H1 (cell line): Measurements from ENCODE around the gene AATK. TPM values are rescaled to one million over a fixed set of nuclear protein-coding genes. Genes with fewer than 3 reads are reported as not detected.

ENCODE experiments used
- BACH1 ChIP-seq: IDR thresholded peaks from 2 replicates; pipeline ENCODE4 v1.6.1; 2012; ENCODE audit warnings: low read length, improper control_type of control experiment
- CHD1 ChIP-seq: IDR thresholded peaks from 2 replicates; pipeline ENCODE4 v1.6.1; 2012; ENCODE audit warnings: low read depth, low read length, improper control_type of control experiment
- CHD2 ChIP-seq: IDR thresholded peaks from 2 replicates; pipeline ENCODE4 v1.6.1; 2012; ENCODE audit warnings: low read length, improper control_type of control experiment
- GTF2F1 ChIP-seq: IDR thresholded peaks from 2 replicates; pipeline ENCODE4 v1.6.1; 2012; ENCODE audit warnings: low read depth, low read length, improper control_type of control experiment, borderline replicate concordance
- RAD21 ChIP-seq, 2 experiments: IDR thresholded peaks in 1 of 2; conservative IDR thresholded peaks in 1 of 2; 2 replicates each; pipeline ENCODE4 v1.6.1; 2011; ENCODE audit warnings: low read depth in 2 of 2, low read length in 2 of 2, improper control_type of control experiment in 1 of 2, inconsistent platforms in 1 of 2, mild to moderate bottlenecking in 1 of 2, moderate library complexity in 1 of 2
- RBBP5 ChIP-seq: IDR thresholded peaks from 2 replicates; pipeline ENCODE4 v1.7.1; 2012; ENCODE audit warnings: low read depth, mild to moderate bottlenecking, inconsistent platforms, low read length, moderate library complexity, borderline replicate concordance
- RFX5 ChIP-seq: IDR thresholded peaks from 2 replicates; pipeline ENCODE4 v1.6.1; 2011; ENCODE audit warnings: low read depth, low read length, improper control_type of control experiment, borderline replicate concordance
- SIX5 ChIP-seq: IDR thresholded peaks from 2 replicates; pipeline ENCODE4 v1.6.1; 2011; ENCODE audit warnings: mild to moderate bottlenecking, low read depth, low read length
- polyA plus RNA-seq, 7 experiments: library from polyadenylated mRNA; depleted of rRNA in 3 of 7; stranded (reverse) in 5 of 7; unstranded in 2 of 7; fragments of >200 nt in 5 of 7; fragments of 200-250 nt in 2 of 7; gene quantifications; 1 replicate in 5 of 7; 2 replicates in 1 of 7; 4 replicates in 1 of 7; pipeline versions ENCODE4 v1.2.1 to v1.2.3, GENCODE V29; 2011 to 2013; ENCODE audit warnings: missing spikeins in 2 of 7, mixed read lengths in 2 of 7
- total RNA-seq: library from RNA; stranded (reverse); fragmentation: NEBNext Ultra II Directional; extraction: Animal tissue kit (Norgen Biotek cat#: 25700); gene quantifications from 2 replicates; pipeline ENCODE4 v1.2.1, GENCODE V29; 2021

AATK gene
- total and polyA plus RNA-seq, 2 of the 8 experiments (the other 6 are each of a cell fraction or from before 2014, with no cell fraction given): 1.7 to 3.5 TPM

GRCh38 chr17:81161972-81162371 is 4.0 kb downstream of the AATK start (continued):
- no peak for TF ChIP-seq BACH1
- TF ChIP-seq RBBP5: no peak
- TF ChIP-seq RAD21 (IDR thresholded peaks at IDR 0.05 in 1 of 2, conservative IDR thresholded peaks at IDR 0.05 in 1 of 2; ENCODE audit: low read depth in 2 of 2, low read length in 2 of 2): no peak
- no peak for TF ChIP-seq RFX5
- no peak for TF ChIP-seq SIX5
- TF ChIP-seq CHD1: no peak
- no peak for TF ChIP-seq GTF2F1
- no peak for TF ChIP-seq CHD2
- TF ChIP-seq, all 59 proteins: peak for 0
